NCI-H1436 treated with DMSO at 0.1 percent for 48 hours (cell line): ENCODE results near the gene LPCAT1.
"Not testable (repeated sequence)": the region's sequence is repeated elsewhere in the genome, so short reads cannot be mapped to it uniquely, and the experiment has no call there.

Experiments
- DNase-seq: peaks from one replicate; lab custom pipeline; 2025; lab: John Stamatoyannopoulos, UW

Gene LPCAT1

DNA sequence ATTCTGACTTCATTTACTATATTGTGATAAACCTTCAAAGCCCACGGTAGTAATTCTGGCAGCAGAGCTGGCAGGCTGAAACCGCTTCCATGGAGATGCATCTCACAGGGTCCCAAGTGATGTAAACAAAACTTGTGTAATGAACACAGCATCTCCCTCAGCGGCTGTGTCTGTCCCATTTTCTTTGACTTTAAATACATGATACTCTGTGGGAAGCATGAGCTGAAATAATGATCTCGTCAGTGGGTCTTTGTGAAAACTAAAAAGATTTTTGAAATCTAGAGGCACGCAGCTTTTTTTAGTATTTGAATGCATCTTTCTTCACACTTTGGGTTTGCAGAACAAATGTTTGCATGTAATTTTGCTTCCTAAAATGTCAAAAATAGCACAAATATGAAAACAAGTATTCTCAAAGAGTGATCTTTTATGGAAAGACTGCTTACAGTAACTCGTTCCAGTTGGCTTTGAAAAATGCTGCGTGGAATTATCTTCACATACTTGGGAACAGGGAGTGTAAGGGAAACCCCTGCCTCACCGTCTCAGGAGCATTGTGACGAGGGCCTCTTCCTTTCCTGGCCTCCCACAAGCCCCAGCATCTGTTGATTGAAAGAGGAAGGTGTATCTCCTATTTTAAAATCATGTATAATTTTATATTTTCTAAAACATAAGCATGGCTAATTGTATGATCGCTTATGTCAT is 18.1 kb upstream of the LPCAT1 start:
- no peak for DNase-seq

GRCh38 chr5:1540831-1541701 is 17.3 kb upstream of the LPCAT1 start:
- no peak for DNase-seq

DNA sequence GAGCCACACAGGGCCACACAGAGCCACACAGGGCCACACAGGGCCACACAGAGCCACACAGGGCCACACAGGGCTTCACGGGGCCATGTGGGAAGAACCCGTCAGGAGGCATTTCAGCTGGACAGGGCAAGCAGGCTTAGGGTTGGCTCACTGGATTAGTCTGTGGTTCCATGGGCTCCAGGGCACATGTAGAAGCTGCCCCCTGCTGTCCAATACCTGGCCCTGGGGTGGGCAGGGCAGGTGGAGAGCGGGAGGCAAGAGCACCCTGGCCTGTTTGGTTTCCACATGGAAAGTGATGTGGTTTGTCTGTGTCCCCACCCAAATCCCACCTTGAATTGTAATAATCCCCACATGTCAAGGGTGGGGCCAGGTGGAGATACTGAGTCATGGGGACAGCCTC is 16.4 kb upstream of the LPCAT1 start:
- no peak for DNase-seq

- not testable (repeated sequence) for DNase-seq
These were observed 15.8 kb upstream of the LPCAT1 start for GRCh38 chr5:1539393-1540161.

GRCh38 chr5:1538741-1539392 is 15.1 kb upstream of the LPCAT1 start:
- DNase-seq: no peak

DNA sequence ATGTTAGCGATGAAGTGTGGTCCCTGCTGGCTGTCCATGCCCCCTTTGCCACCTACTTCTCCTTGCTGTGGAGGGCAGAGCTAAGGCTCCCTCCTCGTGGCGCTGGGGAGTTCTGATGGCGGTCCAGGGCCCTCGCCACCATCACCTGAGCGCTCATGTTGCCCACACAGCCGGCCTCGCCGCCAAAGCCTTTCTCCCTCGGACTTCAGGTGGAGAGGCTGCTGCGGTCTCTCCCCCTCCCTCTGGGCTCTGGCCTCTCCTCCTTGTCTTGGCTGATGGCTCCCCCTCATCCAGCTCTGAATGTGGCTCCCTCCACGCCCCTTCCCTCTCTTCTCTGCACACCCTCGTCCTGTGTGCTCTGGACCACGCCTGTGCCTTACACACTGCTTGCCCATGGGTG is 14.5 kb upstream of the LPCAT1 start:
- no peak for DNase-seq

DNA sequence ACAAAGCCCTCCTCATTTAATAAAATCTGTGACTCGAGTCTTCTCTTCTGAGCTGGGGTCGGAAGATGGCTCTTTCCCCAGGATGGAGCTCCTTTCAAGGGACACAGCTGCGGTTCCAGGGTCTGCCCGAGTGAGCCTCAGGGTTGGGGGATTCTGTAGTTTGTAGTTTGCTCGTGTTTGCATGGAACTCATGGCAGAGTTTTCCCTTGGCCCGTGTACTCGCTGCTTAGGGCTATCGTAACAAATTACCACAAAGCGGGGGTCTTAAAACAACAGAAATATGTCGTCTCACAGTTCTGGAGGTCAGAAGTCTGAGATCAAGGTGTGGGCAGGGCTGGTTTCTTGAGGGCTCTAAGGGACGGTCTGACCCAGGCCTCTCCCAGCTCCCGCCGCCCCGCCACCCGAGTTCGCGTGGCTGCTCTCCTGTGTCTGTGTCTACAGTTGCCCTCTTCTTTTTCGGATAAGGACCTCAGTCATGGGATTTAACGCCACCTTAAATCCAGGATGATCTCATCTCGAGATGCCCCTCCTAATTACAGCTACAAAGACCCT is 13.9 kb upstream of the LPCAT1 start:
- DNase-seq: no peak

- no peak for DNase-seq
These were observed 13.3 kb upstream of the LPCAT1 start for GRCh38 chr5:1536871-1537602.

DNA sequence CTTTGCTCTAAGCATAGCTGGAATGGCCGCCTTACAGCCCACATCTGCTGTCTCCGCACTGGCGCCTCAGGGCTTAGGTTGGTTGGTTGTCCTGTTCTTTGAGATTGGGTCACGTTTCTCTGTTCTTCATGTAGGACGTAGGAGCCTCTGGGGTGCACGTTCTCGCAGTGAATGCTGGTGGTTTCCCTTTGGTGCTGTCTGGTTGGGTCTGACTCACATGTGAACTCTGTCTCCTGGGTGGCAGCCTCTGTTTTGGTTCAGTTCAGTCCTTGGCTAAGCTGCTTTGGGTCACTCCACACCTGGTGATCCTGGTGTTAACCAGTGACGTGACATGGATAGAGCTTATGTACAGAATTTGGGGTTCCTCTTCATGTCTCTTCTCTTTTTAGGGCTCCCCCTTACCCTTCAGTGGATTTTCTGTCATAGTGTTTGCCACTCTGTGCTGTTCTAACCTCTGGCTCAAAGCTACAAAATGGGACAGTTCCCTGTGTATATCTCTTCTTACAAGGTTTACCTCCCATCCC is 12.6 kb upstream of the LPCAT1 start:
- DNase-seq: no peak

DNA sequence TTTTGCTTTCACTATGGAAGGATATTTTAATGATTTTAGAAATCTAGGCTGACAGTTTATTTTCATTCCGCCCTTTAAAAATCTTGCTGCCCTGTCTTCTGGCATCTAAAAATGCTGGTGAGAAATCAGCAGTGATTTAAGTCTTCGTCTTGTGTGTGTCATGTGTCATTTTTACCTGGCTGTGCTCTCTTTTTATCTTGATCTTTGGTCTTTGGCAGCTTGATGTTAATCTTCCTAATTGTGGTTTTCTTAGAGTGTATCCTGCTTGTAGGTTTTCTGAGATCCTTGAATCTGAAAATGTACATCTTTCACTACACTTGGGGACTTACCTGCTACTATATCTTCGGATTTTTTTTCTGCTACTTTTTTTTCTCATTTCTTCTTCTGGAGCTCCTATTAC is 11.9 kb upstream of the LPCAT1 start:
- DNase-seq: no peak

DNA sequence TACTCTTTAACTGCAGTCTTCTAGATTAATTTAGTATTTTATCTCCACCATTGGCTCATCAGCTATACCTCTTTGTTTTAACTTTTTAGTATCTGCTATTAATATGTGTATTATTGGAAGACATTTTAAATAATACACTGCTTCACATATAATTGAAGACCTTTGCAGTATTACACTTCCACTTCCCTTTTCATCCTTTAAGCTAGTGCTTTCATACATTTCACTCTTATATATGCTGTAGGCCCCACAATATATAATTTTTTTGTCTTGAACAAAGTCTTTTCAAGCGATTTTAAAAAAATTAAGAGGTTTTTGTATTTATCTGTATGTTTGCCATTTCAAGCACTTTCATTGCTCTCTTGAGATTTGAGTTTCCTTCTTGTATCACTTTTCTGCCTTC is 8.6 kb upstream of the LPCAT1 start:
- no peak for DNase-seq

- DNase-seq: no peak
These were observed 5.7 kb upstream of the LPCAT1 start for GRCh38 chr5:1529498-1529897.

DNA sequence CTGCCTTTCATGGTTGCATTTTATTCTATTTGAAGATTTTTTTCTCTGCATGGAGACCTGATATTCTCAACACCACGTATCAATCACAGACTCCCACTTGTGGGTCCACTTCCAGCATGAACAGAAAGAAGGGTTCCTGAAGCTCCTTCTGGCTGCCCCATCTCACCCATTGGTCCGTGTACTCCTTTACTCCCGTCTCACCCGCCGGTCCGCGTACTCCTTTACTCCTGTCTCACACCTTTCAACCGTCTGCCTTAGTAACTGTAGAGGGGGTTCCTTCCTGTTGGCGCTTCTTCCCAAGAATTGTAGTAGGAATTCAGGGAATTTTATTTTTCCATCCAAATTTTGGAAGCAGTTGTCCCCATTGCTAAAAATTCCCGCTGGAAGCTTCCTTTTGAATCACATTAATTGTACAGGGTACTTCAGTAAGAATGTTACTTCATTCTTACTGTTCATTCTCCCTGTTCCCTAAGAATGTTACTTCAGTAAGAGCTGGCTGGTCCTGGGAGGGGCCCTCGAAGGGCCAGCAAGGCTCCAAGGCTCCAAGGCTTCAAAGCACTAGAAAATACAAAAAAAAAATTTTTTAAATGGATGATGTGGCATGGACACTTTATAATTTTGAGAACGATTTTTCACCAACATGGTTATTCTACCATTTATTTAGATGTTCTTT is 3.9 kb upstream of the LPCAT1 start:
- DNase-seq: no peak

GRCh38 chr5:1526681-1527131 is 2.9 kb upstream of the LPCAT1 start:
- no peak for DNase-seq

DNA sequence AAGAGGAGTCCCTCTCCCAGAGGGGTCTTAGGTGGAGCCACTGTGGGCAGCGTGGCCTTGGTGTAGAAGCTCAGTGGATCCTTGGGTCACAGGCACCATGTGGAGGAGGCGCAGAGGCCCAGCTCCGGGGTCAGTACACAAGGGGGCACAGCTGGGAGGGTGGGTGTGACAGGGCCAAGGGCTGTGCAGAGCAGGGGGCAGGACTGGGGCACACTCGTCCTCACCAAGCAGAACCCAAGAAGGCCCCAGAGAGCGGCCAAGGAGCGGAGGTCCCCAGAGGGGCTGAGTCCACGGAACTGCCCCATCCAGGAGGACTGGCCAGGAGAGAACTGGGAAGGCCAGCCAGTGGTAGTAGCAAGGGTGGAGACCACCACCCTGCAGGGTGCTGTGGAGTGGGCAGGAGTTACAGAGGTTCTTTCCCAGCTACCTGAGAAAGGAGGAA is 2.5 kb upstream of the LPCAT1 start:
- DNase-seq: no peak

DNA sequence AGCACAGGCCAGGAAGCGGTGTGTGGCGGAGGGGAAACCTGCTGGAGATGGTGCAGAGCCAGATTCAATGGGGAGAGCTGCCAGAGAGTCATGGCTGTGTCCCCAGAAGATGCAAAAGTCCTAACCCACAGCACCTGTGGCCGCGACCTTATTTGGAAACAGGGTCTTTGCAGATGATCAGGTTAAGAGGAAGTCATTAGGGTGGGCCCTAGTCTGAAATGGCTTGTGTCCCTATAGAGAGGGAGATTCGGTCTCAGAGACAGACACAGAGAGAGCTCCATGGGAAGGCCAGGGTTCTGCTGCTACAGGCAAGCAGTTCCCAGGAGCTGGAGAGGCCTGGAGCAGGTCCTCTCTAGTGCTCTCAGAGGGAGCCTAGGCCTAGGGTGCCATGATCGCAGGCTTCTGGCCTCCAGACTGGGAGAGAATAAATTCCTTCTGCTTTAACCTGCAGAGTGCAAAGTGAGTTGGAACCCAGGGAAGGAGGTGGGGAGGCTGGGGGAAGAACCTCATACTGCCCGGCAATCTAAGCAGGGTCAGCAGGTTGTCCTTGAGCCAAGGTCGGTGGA is 1.9 kb upstream of the LPCAT1 start:
- no peak for DNase-seq

GRCh38 chr5:1524799-1525623 is 1.3 kb upstream of the LPCAT1 start:
- DNase-seq: no peak

- DNase-seq: no peak
These were observed 680 bp upstream of the LPCAT1 start for GRCh38 chr5:1524481-1524798.

DNA sequence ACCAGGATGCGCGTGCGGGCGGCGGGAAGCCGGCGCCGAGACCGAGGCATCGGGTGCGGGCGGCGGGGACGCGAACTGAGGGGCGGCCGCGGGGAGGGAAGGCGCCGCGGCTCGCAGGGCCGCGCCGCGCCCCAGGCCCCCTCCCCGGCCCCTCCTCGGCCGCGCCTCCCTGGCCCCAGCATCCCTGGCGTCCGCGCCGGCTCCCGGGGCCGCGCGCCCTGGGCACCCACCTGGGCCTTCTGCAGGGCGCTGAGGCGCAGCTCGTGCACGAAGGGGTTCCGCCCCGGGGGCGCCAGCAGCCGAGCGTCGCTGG is 324 bp downstream of the LPCAT1 start:
- no peak for DNase-seq
